GM19372 (cell line): ENCODE results near the gene ESRRG.
"Not testable (repeated sequence)": the region's sequence is repeated elsewhere in the genome, so short reads cannot be mapped to it uniquely, and the experiment has no call there.

Experiments used
- ATAC-seq: cut with Tn5 transposase; IDR thresholded peaks from one replicate; pipeline ENCODE4 v1.9.1; 2021; ENCODE audit warnings: mild to moderate bottlenecking, low read depth, moderate library complexity; ENCODE audit not compliant: unreplicated experiment

ESRRG gene

DNA sequence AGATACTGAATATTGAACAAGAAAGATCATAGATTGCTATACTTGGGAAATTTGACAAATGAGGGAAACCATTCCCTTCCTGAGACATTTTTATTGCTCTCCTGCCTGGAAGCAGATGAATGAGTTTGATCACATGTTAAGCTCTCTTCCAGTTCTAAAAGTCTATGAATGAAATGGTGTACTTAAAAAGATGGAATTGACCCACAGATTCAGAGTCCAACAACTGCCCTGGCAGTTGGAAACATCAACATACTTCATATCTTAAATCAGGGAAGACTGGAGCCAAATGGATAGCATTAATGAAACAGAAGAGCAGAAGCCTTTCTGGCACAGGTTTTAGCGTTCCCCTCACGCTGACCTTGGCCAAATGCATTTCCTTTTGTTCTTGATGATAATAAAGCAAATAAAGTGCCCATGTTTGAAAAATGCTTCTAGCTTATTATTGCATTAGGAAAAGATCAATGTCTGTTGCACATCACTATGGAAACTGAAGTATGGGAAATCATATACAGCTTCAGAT is 142.6 kb downstream of the ESRRG start:
- ATAC-seq, result no peak

DNA sequence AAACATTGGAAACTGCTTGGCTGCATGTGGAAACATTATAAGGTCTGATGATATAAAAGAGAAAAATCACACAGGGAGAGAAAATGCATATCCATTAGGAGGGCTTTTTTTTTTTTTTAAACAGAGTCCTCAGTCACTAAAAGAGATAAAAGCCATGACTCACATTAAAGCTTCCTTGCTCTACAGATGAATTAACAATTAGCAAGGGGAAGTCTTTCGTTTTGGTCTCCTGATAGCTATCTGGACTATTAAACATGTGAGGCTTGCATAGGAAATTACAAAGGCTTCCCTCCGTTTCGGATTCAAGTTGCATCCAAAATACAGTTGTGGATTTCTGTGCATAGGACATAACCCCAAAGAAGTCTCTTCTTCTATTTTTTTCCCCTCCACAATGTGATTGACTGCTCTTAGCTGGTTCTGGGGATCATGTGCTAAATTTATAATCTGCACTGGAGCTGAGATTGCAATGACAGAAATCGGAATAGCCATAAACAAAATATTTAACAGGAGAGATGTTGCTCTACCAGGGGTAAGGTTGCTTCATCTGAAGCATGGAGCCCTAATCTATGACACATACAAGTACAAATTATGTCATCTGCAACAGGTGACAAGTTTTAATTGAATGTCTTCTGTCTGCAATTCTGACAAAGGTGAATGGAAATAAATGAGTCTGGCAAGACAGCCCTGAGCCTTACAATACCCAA is 146.8 kb downstream of the ESRRG start:
- ATAC-seq, result no peak

GRCh38 chr1:216566641-216567205 is 156.5 kb downstream of the ESRRG start:
- no peak for ATAC-seq

DNA sequence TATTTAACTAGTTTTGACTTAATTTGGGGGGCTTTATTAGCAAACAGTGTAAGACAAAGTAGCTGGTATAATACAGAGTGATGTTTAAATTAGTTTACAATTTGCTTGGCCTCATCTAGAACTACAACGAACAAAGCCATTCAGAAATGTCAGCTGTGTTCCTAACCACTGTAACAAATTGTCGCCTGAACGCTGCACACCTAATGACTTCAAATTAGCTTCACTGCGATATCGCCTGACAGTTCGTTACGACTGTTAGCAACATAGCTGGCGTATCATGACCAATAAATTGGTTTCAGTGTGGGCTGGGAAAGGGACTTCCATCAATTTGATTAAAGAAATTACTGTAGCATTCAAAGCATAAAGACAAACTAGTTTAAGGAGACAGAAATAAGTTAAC is 160.1 kb downstream of the ESRRG start:
- no peak for ATAC-seq

DNA sequence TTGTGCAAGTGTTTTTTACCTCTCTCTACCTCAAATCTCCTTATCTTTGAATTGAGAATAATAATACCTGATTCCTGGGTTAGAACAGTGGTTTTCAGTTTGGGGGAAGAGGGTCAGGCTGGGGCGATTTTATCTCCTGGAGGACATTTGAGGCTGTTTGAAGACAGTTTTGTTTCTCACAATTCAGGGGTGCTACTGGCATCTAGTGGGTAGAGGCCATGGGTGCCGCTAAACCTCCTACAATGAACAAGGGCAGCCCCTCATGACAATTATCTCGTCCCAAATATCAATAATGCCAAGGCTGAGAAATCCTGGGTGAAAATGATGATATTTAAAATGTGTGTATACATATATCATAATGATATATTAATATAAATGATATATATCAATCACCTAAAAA is 160.8 kb downstream of the ESRRG start:
- ATAC-seq, result no peak

DNA sequence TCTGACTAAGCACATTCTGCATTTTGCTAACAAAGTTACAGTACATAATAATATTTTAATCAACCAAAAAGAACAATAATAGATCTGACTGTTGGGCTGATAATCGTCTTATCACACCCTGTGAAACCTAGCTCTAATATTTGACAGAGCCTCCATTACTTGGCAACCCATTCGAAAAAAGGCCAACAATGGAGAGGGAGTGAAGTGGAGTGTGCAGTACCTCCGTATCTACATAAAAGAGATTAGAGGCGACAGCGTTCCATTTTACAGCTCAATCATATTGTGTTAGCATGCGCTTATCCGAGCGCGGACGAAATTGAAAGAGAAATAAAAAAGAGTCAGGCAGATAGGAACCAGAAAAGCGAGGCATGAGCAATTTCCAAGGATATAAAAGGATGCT is 162.7 kb downstream of the ESRRG start:
- no peak for ATAC-seq

GRCh38 chr1:216559359-216559758 is 163.9 kb downstream of the ESRRG start:
- ATAC-seq, result no peak

DNA sequence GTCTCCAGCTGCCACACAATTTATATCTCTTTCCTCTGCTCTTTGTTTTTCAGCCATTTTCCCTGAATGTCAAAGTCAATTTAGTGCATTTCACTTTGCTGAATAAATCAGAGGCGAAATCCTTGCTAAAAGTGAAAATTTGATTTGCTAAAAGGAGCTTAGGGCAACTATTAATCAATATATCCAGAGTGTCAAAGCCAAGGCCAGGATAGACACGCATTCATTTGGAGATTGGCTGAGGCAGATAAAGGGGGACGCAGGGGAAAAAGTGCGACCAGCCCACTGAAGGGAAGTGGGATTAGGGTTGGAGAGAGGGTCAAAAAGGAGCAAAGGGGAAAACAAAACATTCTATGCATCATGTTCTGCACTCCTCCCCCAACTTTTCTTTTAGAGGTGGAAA is 167.6 kb downstream of the ESRRG start:
- ATAC-seq, result no peak

DNA sequence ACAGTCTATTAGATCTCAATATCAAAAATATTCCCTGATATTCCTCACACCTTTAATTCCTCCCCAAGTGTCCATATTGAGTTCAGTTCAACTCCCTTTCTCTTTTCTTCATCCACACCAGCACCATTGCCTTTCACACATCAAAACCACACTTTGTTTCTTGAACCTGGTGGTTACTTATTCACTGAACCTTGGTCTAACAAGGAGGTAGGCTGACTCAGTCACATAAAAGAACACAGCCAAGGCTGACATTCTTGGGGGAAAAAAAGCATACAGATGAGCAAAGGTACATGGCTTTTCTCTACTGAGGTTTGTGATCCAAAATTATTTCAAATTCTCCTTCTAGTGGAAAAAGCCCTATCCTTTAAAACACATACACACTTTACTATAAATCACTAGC is 168.3 kb downstream of the ESRRG start:
- ATAC-seq, result no peak

DNA sequence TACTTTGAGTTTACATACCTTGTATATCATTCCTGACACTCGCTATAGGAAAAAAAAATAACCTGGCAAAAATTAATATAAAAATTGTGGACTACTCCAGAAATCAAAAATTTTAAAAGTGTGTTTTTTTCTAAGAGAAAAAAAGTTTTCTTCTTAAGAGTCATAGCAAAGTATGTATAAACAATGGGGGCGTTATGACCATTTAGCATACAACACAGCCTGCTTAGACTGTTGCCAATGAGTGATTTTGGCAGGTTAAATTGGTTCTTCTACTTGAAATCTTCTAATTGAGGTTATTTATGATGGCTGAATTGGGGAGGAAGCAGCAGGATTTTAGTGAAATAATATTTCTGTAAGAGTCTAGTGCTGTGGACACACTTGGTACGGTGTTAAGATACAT is 169.5 kb downstream of the ESRRG start:
- ATAC-seq, result no peak

DNA sequence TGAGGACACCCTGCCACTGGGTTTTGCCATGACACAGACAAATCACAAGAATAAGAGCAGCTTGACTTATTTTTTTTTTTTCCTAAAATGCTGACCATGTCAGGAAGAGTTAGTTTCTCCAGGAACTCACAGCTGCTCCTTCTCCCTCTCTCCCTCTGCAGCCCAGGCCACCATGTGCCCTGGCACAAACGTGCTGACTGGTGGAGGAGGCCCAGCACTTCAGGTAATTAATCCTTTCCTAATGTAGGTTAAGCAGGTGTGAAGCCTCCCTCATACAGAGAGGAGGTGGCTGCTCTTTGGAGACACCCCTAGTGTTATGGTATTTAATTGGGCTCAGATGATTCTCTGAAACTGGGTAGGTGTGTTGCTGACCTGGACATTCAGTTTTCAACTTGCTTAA is 170.2 kb downstream of the ESRRG start:
- ATAC-seq, result no peak

DNA sequence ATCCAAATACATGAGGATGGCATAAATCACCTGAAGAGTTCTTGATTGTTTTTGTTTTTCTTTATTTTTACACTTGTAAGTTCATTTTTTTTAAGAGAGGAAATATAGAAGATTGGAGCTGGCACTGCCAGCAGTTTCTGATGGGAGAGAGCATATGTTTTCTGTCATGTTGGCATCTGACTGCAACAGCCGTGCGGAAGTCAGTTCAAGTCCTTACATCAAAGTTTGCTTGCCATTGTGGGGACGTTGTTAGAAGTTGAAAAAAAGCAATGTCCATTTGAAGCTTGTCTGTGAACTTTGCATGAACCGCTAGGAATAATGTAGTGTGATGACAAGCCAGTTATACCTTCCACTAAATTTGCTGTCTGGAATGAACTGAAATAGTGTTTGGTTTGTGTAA is 173.4 kb downstream of the ESRRG start:
- no peak for ATAC-seq

DNA sequence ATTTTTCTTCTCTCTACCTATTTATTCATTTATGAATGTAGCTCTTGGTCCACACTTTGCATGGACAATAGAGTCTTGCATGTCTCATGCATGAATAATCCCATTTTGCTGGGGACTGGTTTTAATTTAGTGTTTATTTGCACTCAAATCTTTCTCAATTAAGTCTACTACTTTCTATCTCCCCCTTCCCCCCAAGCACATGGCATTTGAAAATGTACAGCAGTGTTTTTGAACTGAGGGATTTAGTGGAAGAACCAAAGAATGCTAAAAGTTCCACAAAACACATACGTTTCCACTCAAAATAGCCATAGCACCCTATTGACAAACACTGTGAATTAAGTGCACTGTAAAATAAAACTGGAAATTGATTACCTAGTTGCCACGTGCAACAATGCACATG is 180.5 kb downstream of the ESRRG start:
- no peak for ATAC-seq

DNA sequence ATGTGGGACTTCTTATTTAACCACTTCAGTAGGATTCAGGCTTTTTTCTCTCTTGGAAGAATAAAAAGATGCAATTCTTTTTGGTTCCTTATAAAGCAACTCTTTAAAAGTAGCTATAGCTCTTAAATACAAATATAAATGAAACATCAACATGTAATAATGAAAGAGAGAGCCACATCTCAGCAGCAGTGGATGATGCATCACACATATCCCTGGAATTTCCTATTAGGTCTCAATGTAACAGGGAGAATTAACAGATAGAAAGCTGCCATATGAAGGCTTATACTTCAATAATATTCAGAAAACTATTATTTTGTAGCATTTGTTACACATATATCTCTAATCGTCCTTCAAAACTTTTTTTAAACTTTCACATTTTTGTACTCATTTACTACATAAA is 181.0 kb downstream of the ESRRG start:
- no peak for ATAC-seq

DNA sequence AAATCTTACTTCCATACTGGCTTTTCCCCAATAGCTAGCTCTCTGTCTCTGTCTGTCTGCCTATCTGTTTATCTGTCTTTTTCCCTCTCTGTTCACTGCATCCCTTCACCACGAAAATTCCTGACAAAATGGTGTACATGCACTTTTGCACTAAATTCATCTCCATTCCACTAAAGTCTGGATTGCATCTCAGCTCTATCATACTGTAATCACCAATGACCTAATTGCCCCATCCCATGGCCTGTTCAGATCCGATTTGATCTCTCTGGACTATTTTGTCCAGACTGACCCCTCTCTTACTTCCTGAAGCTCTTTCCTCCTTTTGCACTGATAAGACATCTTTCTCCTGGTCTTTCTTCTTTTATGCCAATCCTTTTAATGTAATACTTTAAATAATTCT is 187.5 kb downstream of the ESRRG start:
- no peak for ATAC-seq

DNA sequence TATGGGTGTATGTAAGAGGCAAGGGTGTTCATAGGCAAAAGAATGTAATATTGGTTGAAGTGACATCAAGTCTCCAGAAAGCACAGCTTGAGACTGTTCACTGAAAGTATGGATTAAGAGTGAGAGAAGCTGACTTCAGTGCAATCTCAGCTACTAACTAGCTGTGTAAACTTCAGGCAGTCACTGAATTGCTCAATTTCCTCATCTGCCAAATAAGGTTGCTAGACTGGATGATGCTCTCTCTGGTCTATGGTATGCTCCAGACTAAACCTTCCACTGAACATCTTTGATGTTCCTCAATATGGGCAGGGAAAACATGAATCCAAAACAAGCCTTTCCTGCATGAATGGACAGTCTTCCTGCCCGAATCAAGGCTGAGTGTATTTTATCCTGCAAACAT is 188.2 kb downstream of the ESRRG start:
- ATAC-seq, result no peak

DNA sequence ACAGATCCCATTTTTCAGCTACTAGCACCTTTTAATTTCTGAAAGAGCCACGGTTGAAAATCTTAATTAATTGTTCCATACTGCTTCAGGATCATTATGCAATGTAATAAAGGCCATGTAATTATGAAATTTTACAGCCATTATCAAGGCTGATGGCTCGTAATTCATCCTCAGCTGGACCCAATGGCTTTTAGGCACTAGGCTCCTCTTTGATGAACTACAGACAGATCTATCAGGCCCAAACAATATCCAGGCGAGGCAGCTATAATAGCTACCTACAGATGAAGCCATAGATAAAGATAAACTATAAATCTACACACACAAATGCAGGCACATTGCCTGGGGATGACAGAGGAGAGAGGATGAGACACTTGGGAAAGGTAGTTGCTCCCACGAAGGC is 189.5 kb downstream of the ESRRG start:
- no peak for ATAC-seq

- no peak for ATAC-seq
Measured at GRCh38 chr1:216532251-216532798, 190.9 kb downstream of the ESRRG start.

GRCh38 chr1:216531263-216532239 is 191.7 kb downstream of the ESRRG start:
- no peak for ATAC-seq

DNA sequence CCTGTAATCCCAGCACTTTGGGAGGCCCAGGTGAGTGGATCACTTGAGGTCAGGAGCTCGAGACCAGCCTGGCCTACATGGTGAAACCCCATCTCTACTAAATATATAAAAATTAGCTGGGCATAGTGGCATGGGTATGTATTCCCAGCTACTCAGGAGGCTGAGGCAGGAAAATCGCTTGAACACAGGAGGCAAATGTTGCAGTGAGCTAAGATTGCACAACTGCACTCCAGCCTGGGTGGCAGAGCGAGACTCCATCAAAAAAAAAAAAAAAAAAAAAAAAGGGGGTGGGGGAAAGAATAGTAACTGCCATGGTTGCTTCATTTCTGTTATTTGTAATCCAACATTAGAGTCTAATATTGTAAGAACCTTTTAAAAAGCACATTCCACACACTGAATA is 193.4 kb downstream of the ESRRG start:
- not testable (repeated sequence) for ATAC-seq

DNA sequence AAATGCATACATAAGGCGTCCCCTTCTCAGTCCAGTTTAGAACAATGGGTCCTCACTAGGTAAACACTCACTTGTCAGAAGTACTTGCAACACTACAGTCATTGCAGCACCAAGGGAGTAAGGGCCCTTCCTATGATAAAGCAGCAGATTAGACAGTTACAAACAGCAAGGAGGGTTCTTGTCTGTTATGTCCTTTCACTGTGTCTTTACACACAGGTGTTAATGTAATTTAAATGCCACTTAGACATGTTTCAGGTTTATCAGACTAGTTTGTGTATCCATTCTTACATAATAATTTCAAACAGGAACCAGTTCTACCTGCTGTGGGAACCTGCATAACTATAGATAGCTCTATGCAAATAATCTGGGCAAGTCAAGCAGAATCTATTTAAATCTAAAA is 194.4 kb downstream of the ESRRG start:
- peak; percentile 51 for ATAC-seq
